Spleen (tissue), 11 donors: Measurements from ENCODE around the gene CADPS2. TPM values are rescaled to one million over a fixed set of nuclear protein-coding genes. Genes with fewer than 3 reads are reported as not detected.

Source experiments
- DNase-seq: peaks from one replicate; pipeline ENCODE4 v3.0.0-alpha.2; 2020
- H3K27ac ChIP-seq, 8 donors: fragments of 200-600 bp; sonication (generic) in 7 of 8; 1 replicate in 4 of 8; 2 replicates in 4 of 8; pipeline versions ENCODE4 v1.5.0 to v1.8.0; 2016 to 2021; ENCODE audit warnings: inconsistent platforms in 4 of 8, mild to moderate bottlenecking in 4 of 8, moderate library complexity in 1 of 8
- H3K27me3 ChIP-seq, 7 donors: fragments of 200-600 bp; sonication (generic) in 6 of 7; replicated peaks in 1 of 7; 1 replicate in 4 of 7; 2 replicates in 3 of 7; pipeline versions ENCODE4 v1.5.0 to v1.8.0; 2016 to 2021; ENCODE audit warnings: inconsistent platforms in 3 of 7, mild to moderate bottlenecking in 1 of 7
- H3K36me3 ChIP-seq, 6 donors: fragments of 200-600 bp; sonication (generic) in 5 of 6; 1 replicate in 4 of 6; 2 replicates in 2 of 6; pipeline versions ENCODE4 v1.5.0 to v1.8.0; 2016 to 2021; ENCODE audit warnings: inconsistent platforms in 2 of 6
- H3K4me1 ChIP-seq, 6 donors: fragments of 200-600 bp; sonication (generic) in 5 of 6; 1 replicate in 3 of 6; 2 replicates in 3 of 6; pipeline versions ENCODE4 v1.5.0 to v1.8.0; 2016 to 2021; ENCODE audit warnings: inconsistent platforms in 3 of 6
- H3K4me3 ChIP-seq, 8 donors: fragments of 200-600 bp; sonication (generic) in 7 of 8; 1 replicate in 4 of 8; 2 replicates in 4 of 8; pipeline versions ENCODE4 v1.5.0 to v1.8.0; 2016 to 2021; ENCODE audit warnings: inconsistent platforms in 4 of 8, mild to moderate bottlenecking in 4 of 8, moderate library complexity in 2 of 8
- H3K9me3 ChIP-seq, 8 donors: fragments of 200-600 bp; sonication (generic) in 7 of 8; 1 replicate in 4 of 8; 2 replicates in 4 of 8; pipeline versions ENCODE4 v1.5.0 to v1.8.0; 2016 to 2021; ENCODE audit warnings: inconsistent platforms in 4 of 8
- CTCF ChIP-seq, 11 experiments: fragments of 200-600 bp in 7 of 11; fragments of 450-650 bp in 4 of 11; sonication (generic) in 4 of 11; IDR thresholded peaks in 8 of 11; conservative IDR thresholded peaks in 3 of 11; 1 replicate in 7 of 11; 2 replicates in 4 of 11; pipeline versions ENCODE4 v1.4.0 to v1.8.0; 2016 to 2021; ENCODE audit warnings: antibody characterized with exemption in 11 of 11, inconsistent platforms in 4 of 11, mild to moderate bottlenecking in 1 of 11
- POLR2A ChIP-seq, 3 donors: fragments of 450-650 bp; IDR thresholded peaks; one replicate each; pipeline ENCODE4 v1.5.1; 2017; ENCODE audit warnings: antibody characterized with exemption in 3 of 3, mild to moderate bottlenecking in 1 of 3
- POLR2AphosphoS5 ChIP-seq, 3 donors: sonication (generic); formaldehyde crosslinking; IDR thresholded peaks; one replicate each; pipeline ENCODE4 v1.5.1; 2017; ENCODE audit warnings: antibody characterized with exemption in 3 of 3
- WGBS, 5 donors: extraction: QIAGEN DNeasy Blood & Tissue Kit in 3 of 5; methylation state at CpG; one replicate each; pipeline versions ENCODE4 v1.1.5 to v1.1.7; 2013 to 2018; 5-methylcytosine and 5-hydroxymethylcytosine counted together
- intact Hi-C: fragments of 100-400 bp; cut with DNase I; formaldehyde crosslinking; loops from one replicate; pipeline ENCODE4 v1.15.0; 2023; ENCODE audit warnings: low total_unique reads
- polyA plus RNA-seq, 3 donors: library from polyadenylated mRNA; stranded (reverse); fragments of 200-250 nt; gene quantifications; one replicate each; pipeline ENCODE4 v1.2.1, GENCODE V29; 2013
- total RNA-seq, 7 donors: library from RNA; depleted of rRNA in 3 of 7; stranded (reverse); fragments of >200 nt in 3 of 7; fragmentation: NEBNext Ultra II Directional in 4 of 7; extraction: Animal tissue kit (Norgen Biotek cat#: 25700) in 4 of 7; gene quantifications; one replicate each; pipeline versions ENCODE4 v1.1.0 to v1.2.1, GENCODE V29; 2016 to 2021
- donor health status: healthy with polysubstance abuse.
- donor health status: DM: no; HTN: no; CAD: no; lungs with moderate emphysema.
- donor health status: DM: no; HTN: no; CAD: no.
- donor health status: Bipolar disorder and iron deficiency.
- donor health status: healthy.
- donor health status: DM: no; HTN: no; CAD: no.
- donor health status: DM: yes; HTN: yes; CAD: no.

Gene CADPS2
- total and polyA plus RNA-seq, 10 donors, result 2.4 to 19.3 (median 11.7) TPM

GRCh38 chr7:122626785-122627184 is 259.5 kb downstream of the CADPS2 start:
- Histone ChIP-seq H3K9me3 (no peaks in the 10 kb centered on the region), H3K4me1 (no peaks in the 10 kb centered on the region), H3K27me3 (no peaks in the 10 kb centered on the region), H3K36me3 (no peaks in the 10 kb centered on the region), H3K4me3 (no peak overlapping the region), H3K27ac (no peak overlapping the region)
- WGBS, 5 donors, result 73 to 87% (median 83%) methylated on average over 3 of the region's 3 CpGs
- DNase-seq, result no peak
- TF ChIP-seq CTCF (IDR thresholded peaks at IDR 0.05 in 8 of 11, conservative IDR thresholded peaks at IDR 0.05 in 3 of 11) (no peak), POLR2A (IDR thresholded peaks at IDR 0.05) (no peak), POLR2AphosphoS5 (IDR thresholded peaks at IDR 0.05) (no peak)
- intact Hi-C loops, result no loop called here

GRCh38 chr7:122622682-122623081 is 263.6 kb downstream of the CADPS2 start:
- 68 to 94% (median 82%) methylated on average over 1 of the region's 1 CpG for WGBS, 5 donors
- TF ChIP-seq CTCF (IDR thresholded peaks at IDR 0.05 in 8 of 11, conservative IDR thresholded peaks at IDR 0.05 in 3 of 11), result no peak
- TF ChIP-seq POLR2AphosphoS5 (IDR thresholded peaks at IDR 0.05), result no peak
- no peak for TF ChIP-seq POLR2A (IDR thresholded peaks at IDR 0.05)
- intact Hi-C loops, result no loop called here
- Histone ChIP-seq H3K27me3 (no peaks in the 10 kb centered on the region), H3K4me1 (no peaks in the 10 kb centered on the region), H3K27ac (no peak overlapping the region), H3K9me3 (no peaks in the 10 kb centered on the region), H3K36me3 (no peaks in the 10 kb centered on the region), H3K4me3 (no peak overlapping the region)
- DNase-seq, result no peak

- intact Hi-C loops, result no loop called here
- no peak overlapping the region for H3K27ac ChIP-seq
- H3K4me1 ChIP-seq, result no peaks in the 10 kb centered on the region
- WGBS, 5 donors, result 59 to 70% (median 65%) methylated on average over 2 of the region's 2 CpGs
- H3K9me3 ChIP-seq, result no peaks in the 10 kb centered on the region
- H3K27me3 ChIP-seq, result no peaks in the 10 kb centered on the region
- TF ChIP-seq POLR2AphosphoS5 (IDR thresholded peaks at IDR 0.05) (no peak), CTCF (IDR thresholded peaks at IDR 0.05 in 8 of 11, conservative IDR thresholded peaks at IDR 0.05 in 3 of 11) (no peak)
- DNase-seq, result no peak
- no peaks in the 10 kb centered on the region for H3K36me3 ChIP-seq
- H3K4me3 ChIP-seq, result no peak overlapping the region
Measured at GRCh38 chr7:122619664-122620063, 266.6 kb downstream of the CADPS2 start.

GRCh38 chr7:122618585-122619189 is 267.6 kb downstream of the CADPS2 start:
- Histone ChIP-seq H3K4me1 (no peaks in the 10 kb centered on the region), H3K4me3 (no peak overlapping the region), H3K9me3 (no peaks in the 10 kb centered on the region), H3K27me3 (no peaks in the 10 kb centered on the region), H3K36me3 (no peaks in the 10 kb centered on the region), H3K27ac (no peak overlapping the region)
- no peak for DNase-seq
- TF ChIP-seq POLR2A (IDR thresholded peaks at IDR 0.05) (no peak), POLR2AphosphoS5 (IDR thresholded peaks at IDR 0.05) (no peak), CTCF (IDR thresholded peaks at IDR 0.05 in 8 of 11, conservative IDR thresholded peaks at IDR 0.05 in 3 of 11) (no peak)
- WGBS, 5 donors, result 59 to 91% (median 86%) methylated on average over 2 of the region's 2 CpGs
- intact Hi-C loops, result no loop called here
